Measurements from ENCODE around the gene LRRTM3.

LRRTM3 gene

DNA sequence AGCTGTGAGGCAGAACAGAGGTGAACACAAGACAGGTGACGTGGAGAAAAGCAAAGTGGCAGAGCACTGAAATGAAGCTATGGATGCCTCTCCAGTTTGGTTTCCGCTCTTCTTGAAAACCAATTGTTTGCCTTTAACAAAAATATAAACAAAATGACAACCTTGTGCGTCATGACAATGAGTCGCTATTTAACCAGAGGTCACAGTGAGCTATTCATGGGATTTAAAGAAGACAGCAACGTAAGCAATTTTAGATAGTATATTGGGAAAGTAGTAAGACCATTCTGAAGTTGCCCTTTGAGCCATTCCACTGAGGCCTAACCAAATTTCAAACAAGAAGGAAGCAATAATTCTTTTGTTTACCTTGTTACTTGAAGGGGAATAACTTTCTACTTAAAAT, 15.2 kb upstream of the LRRTM3 start:
- Histone ChIP-seq H3K9me3 (replicated peaks; ENCODE audit: insufficient read depth, low read length) (no peaks in the 10 kb centered on the region), H3K79me2 (ENCODE audit: low read length) (no peaks in the 10 kb centered on the region), H2AFZ (ENCODE audit: low read length) (no peak overlapping the region), H4K20me1 (ENCODE audit: insufficient read depth, low read length) (no peaks in the 10 kb centered on the region), H3K36me3 (replicated peaks; ENCODE audit: insufficient read depth, low read length) (no peaks in the 10 kb centered on the region), H3K9ac (ENCODE audit: low read length) (no peak overlapping the region), H3K4me3 (ENCODE audit: low read length) (no peak overlapping the region), H3K9me2 (replicated peaks; ENCODE audit: insufficient read depth, low read length) (no peaks in the 10 kb centered on the region), H3F3A (ENCODE audit: insufficient read depth, low read length) (no peaks in the 10 kb centered on the region), H3K27ac (ENCODE audit: low read length) (no peak overlapping the region), H3K4me2 (ENCODE audit: low read depth, low read length) (no peak overlapping the region), H3K27me3 (replicated peaks; ENCODE audit: insufficient read depth, low read length) (no peaks in the 10 kb centered on the region), H3K4me1 (ENCODE audit: low read length) (no peaks in the 10 kb centered on the region)
- TF ChIP-seq EZH2 (optimal IDR thresholded peaks at IDR 0.05; ENCODE audit: low read depth, low read length) (no peak), EZH2phosphoT487 (IDR thresholded peaks at IDR 0.05; ENCODE audit: low read length) (no peak)
- TF ChIP-seq, protein P1, sequence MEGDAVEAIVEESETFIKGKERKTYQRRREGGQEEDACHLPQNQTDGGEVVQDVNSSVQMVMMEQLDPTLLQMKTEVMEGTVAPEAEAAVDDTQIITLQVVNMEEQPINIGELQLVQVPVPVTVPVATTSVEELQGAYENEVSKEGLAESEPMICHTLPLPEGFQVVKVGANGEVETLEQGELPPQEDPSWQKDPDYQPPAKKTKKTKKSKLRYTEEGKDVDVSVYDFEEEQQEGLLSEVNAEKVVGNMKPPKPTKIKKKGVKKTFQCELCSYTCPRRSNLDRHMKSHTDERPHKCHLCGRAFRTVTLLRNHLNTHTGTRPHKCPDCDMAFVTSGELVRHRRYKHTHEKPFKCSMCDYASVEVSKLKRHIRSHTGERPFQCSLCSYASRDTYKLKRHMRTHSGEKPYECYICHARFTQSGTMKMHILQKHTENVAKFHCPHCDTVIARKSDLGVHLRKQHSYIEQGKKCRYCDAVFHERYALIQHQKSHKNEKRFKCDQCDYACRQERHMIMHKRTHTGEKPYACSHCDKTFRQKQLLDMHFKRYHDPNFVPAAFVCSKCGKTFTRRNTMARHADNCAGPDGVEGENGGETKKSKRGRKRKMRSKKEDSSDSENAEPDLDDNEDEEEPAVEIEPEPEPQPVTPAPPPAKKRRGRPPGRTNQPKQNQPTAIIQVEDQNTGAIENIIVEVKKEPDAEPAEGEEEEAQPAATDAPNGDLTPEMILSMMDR (IDR thresholded peaks at IDR 0.05; ENCODE audit: low read length): no peak
- DNase-seq: no peak

DNA sequence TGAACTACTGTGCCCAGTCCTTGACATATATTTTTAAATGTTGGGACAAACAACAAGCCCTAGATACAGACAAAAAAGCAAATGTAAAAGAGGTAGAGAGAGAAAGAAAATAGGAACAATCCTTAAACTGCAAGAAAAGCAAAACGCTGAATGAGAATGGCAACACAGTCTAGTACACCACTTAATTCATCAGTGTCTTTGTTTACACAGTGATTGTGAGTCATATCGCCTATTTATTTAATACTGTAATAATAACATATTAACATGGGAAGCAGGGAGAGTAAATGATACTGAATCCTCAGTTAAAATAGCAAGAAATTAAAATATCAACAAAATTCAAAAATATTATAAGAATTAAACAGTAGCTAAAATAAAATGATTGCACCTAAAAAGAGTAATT, 9.8 kb upstream of the LRRTM3 start:
- Histone ChIP-seq H3K4me1 (ENCODE audit: low read length) (no peaks in the 10 kb centered on the region), H3K27me3 (replicated peaks; ENCODE audit: insufficient read depth, low read length) (no peaks in the 10 kb centered on the region), H3K36me3 (replicated peaks; ENCODE audit: insufficient read depth, low read length) (no peaks in the 10 kb centered on the region), H4K20me1 (ENCODE audit: insufficient read depth, low read length) (no peaks in the 10 kb centered on the region), H3K9me3 (replicated peaks; ENCODE audit: insufficient read depth, low read length) (no peaks in the 10 kb centered on the region), H3K4me2 (ENCODE audit: low read depth, low read length) (no peak overlapping the region), H3K9ac (ENCODE audit: low read length) (no peak overlapping the region), H3K4me3 (ENCODE audit: low read length) (no peak overlapping the region), H2AFZ (ENCODE audit: low read length) (no peak overlapping the region), H3K9me2 (replicated peaks; ENCODE audit: insufficient read depth, low read length) (no peaks in the 10 kb centered on the region), H3F3A (ENCODE audit: insufficient read depth, low read length) (no peaks in the 10 kb centered on the region), H3K79me2 (ENCODE audit: low read length) (no peaks in the 10 kb centered on the region), H3K27ac (ENCODE audit: low read length) (no peak overlapping the region)
- DNase-seq: no peak
- TF ChIP-seq EZH2 (optimal IDR thresholded peaks at IDR 0.05; ENCODE audit: low read depth, low read length): no peak
- TF ChIP-seq, protein P1 (IDR thresholded peaks at IDR 0.05; ENCODE audit: low read length): no peak
- TF ChIP-seq EZH2phosphoT487 (IDR thresholded peaks at IDR 0.05; ENCODE audit: low read length): no peak

DNA sequence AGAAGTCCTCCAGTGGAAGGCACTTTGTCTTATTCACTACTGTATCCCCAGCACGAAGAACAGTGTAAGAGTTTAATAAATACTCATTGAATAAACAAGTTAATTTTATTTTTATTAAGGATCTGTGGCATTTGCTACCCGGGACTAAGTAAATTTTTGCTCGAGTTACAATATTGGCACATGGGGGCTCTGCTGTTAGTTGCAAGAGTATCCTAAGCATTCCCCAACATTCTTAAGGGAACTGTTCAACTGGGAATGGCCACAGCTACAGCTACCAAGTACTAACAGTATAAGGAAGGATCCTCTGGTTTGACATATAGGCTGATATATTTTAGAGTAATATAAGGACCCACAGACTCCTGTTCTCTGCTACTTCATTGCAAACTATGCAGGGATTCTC, 8.7 kb upstream of the LRRTM3 start:
- TF ChIP-seq EZH2phosphoT487 (IDR thresholded peaks at IDR 0.05; ENCODE audit: low read length) (no peak), EZH2 (optimal IDR thresholded peaks at IDR 0.05; ENCODE audit: low read depth, low read length) (no peak)
- TF ChIP-seq, protein P1 (IDR thresholded peaks at IDR 0.05; ENCODE audit: low read length): no peak
- no peaks in the 10 kb centered on the region for H4K20me1 ChIP-seq (ENCODE audit: insufficient read depth, low read length)
- no peaks in the 10 kb centered on the region for H3K27me3 ChIP-seq (replicated peaks; ENCODE audit: insufficient read depth, low read length)
- no peaks in the 10 kb centered on the region for H3F3A ChIP-seq (ENCODE audit: insufficient read depth, low read length)
- H3K36me3 ChIP-seq (replicated peaks; ENCODE audit: insufficient read depth, low read length): no peaks in the 10 kb centered on the region
- no peaks in the 10 kb centered on the region for H3K9me3 ChIP-seq (replicated peaks; ENCODE audit: insufficient read depth, low read length)
- no peak overlapping the region for H2AFZ ChIP-seq (ENCODE audit: low read length)
- DNase-seq: no peak
- H3K27ac ChIP-seq (ENCODE audit: low read length): no peak overlapping the region
- H3K4me1 ChIP-seq (ENCODE audit: low read length): no peaks in the 10 kb centered on the region
- H3K4me2 ChIP-seq (ENCODE audit: low read depth, low read length): no peak overlapping the region
- no peak overlapping the region for H3K4me3 ChIP-seq (ENCODE audit: low read length)
- H3K9ac ChIP-seq (ENCODE audit: low read length): no peak overlapping the region
- H3K9me2 ChIP-seq (replicated peaks; ENCODE audit: insufficient read depth, low read length): no peaks in the 10 kb centered on the region
- no peaks in the 10 kb centered on the region for H3K79me2 ChIP-seq (ENCODE audit: low read length)

Data from MM.1S (cell line).